Skeletal muscle satellite cell (primary cell): ENCODE measurements around the gene NAALADL2.

ENCODE experiments used
- H3K27me3 ChIP-seq: 2 replicates; pipeline ENCODE4 v1.7.0; 2013; ENCODE audit warnings: low read length; ENCODE audit not compliant: control insufficient read depth, insufficient read depth
- H3K36me3 ChIP-seq: 2 replicates; pipeline ENCODE4 v1.7.0; 2013; ENCODE audit warnings: mild to moderate bottlenecking, control low read depth, low read length; ENCODE audit not compliant: insufficient read depth
- H3K4me1 ChIP-seq: 2 replicates; pipeline ENCODE4 v1.7.0; 2013; ENCODE audit warnings: low read length; ENCODE audit not compliant: control insufficient read depth, insufficient read depth
- H3K4me2 ChIP-seq: 2 replicates; pipeline ENCODE4 v1.7.0; 2013; ENCODE audit warnings: mild to moderate bottlenecking, low read length
- H3K4me3 ChIP-seq: 2 replicates; pipeline ENCODE4 v1.7.0; 2013; ENCODE audit warnings: low read length
- H3K9ac ChIP-seq: 2 replicates; pipeline ENCODE4 v1.7.0; 2013; ENCODE audit warnings: mild to moderate bottlenecking, low read depth, low read length, moderate library complexity
- H3K9me3 ChIP-seq: replicated peaks from 2 replicates; pipeline ENCODE4 v1.7.0; 2013; ENCODE audit warnings: mild to moderate bottlenecking, control low read depth, low read length

Gene NAALADL2

DNA sequence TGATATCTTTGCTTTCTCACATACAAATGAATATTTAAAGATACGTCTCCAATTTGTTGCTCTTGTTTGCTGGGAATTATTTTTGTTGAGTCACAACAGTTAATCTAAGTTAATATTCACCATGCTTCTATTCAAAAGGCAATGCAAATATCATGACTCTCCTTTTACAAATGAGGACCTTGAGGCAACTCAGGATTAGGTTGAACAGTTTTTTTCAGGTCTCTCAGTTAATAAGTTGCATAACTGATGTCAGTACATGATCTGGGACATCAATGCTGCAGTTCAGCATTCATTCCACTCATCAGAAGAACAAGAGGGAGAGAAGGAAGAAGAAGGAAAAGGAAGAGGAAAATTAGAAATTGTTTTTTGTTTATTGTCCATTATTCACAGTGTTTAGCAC lies 781 bp upstream of the NAALADL2 start:
- H3K27me3 ChIP-seq, result no peaks in the 10 kb centered on the region
- no peaks in the 10 kb centered on the region for H3K9me3 ChIP-seq
- no peak overlapping the region for H3K9ac ChIP-seq
- H3K4me2 ChIP-seq, result no peak overlapping the region
- no peaks in the 10 kb centered on the region for H3K36me3 ChIP-seq
- no peak overlapping the region for H3K4me3 ChIP-seq
- H3K4me1 ChIP-seq, result no peaks in the 10 kb centered on the region

DNA sequence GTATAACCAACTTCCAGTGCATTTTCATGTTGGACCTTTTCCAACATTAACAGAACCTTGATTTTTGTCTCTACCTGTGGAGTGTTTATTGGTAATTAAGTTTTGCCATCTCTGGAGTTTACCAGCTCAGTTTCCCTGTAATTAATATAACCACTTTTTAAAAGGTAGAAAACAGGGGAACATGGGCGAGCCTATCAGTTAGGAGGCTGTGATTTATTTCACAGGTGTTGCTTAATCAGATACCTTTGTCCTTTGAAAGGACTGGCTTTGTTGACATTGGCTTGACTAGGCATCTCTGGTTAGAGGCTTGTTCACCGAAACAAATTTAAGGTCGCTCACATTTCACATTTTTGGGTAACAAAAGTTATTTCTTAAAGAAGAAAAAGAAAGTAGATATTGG lies 622 bp downstream of the NAALADL2 start:
- no peaks in the 10 kb centered on the region for H3K9me3 ChIP-seq
- no peaks in the 10 kb centered on the region for H3K4me1 ChIP-seq
- H3K9ac ChIP-seq, result no peak overlapping the region
- H3K4me2 ChIP-seq, result no peak overlapping the region
- no peaks in the 10 kb centered on the region for H3K36me3 ChIP-seq
- H3K4me3 ChIP-seq, result no peak overlapping the region
- no peaks in the 10 kb centered on the region for H3K27me3 ChIP-seq

DNA sequence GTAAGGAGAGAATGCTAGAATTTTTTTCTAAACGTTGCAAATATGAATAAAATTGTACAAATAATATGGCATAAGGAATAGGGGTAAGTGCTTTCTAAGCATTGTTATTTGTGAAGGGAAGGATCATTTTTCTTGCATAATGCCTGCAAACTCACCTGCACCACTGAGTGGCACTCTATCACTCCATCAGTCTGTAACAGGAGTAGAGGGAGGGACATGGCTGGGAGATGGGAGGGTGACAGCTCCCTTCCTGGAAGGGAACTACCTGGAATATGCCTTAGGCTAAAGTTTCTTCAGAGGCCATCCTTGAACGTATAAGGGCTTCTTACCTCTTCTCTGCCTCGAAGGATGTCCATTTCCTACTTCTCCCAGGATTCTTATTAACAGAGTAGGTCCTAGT lies 3.0 kb downstream of the NAALADL2 start:
- Histone ChIP-seq H3K36me3 (no peaks in the 10 kb centered on the region), H3K9me3 (no peaks in the 10 kb centered on the region), H3K4me2 (no peak overlapping the region), H3K9ac (no peak overlapping the region), H3K4me1 (no peaks in the 10 kb centered on the region), H3K4me3 (no peak overlapping the region), H3K27me3 (no peaks in the 10 kb centered on the region)

DNA sequence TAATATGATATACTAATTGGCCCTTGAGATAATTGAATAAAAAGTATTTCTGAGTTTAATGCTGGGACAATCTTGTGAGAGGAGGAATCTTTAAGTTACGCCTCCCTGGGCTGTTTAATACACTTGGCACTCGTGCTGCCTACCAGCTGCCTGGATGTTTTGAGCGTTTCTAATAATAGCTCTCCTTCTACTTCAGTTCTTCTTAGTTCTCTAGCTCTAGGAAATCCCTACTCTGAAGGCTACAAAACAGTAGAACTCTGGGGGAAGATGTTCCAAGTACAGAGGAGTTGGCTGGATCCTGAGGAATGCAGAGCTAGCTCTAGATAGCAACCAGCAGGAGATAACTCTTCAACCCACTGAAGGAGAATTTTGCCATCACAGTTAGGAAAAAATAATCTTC lies 3.5 kb downstream of the NAALADL2 start:
- Histone ChIP-seq H3K9ac (no peak overlapping the region), H3K27me3 (no peaks in the 10 kb centered on the region), H3K4me1 (no peaks in the 10 kb centered on the region), H3K9me3 (no peaks in the 10 kb centered on the region), H3K4me3 (no peak overlapping the region), H3K4me2 (no peak overlapping the region), H3K36me3 (no peaks in the 10 kb centered on the region)

DNA sequence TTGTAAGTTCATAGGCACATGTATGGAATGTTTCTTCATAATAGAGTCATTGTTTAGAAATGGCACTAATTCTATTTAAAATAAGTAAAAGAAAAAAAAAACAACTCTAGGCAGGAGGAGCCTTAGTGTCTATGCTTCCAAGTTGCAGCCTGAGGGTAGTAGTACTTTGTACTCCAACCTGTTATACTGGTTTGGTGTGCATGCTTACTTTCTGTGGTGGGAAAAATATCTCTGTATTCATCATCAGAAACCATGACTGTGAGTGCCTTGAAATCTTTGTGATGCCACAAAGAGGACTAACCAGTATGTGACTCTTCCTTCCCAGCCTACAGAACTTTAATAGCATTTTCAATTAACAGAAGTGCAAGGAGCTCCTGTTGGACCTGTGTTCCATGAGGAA lies 4.4 kb downstream of the NAALADL2 start:
- Histone ChIP-seq H3K4me3 (no peak overlapping the region), H3K9me3 (no peaks in the 10 kb centered on the region), H3K36me3 (no peaks in the 10 kb centered on the region)

DNA sequence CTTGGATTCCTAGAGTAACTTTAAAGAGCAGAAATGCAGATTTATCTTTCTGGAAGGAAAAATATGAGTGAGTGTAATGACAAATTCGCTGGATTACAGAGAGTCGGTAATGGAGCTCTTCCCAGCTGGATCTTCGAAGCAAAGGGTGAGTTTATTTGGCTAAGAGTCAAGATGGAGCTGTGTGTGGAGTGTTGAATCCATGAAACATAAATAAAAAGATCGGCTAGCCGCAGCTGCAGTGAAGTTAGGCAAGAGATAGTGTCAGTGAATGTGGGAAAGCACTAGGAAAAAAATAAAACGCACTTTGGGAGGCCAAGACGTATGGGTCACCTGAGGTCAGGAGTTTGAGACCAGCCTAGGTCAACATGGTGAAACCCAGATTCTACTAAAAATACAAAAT lies 10.3 kb downstream of the NAALADL2 start:
- Histone ChIP-seq H3K4me3 (no peak overlapping the region), H3K4me2 (no peak overlapping the region), H3K36me3 (no peaks in the 10 kb centered on the region), H3K4me1 (no peaks in the 10 kb centered on the region), H3K9me3 (no peaks in the 10 kb centered on the region), H3K27me3 (no peaks in the 10 kb centered on the region), H3K9ac (no peak overlapping the region)

More for the DNA sequence above, 4.4 kb downstream of the NAALADL2 start:
- no peaks in the 10 kb centered on the region for H3K27me3 ChIP-seq
- H3K9ac ChIP-seq, result no peak overlapping the region
- H3K4me1 ChIP-seq, result no peaks in the 10 kb centered on the region
- H3K4me2 ChIP-seq, result no peak overlapping the region

DNA sequence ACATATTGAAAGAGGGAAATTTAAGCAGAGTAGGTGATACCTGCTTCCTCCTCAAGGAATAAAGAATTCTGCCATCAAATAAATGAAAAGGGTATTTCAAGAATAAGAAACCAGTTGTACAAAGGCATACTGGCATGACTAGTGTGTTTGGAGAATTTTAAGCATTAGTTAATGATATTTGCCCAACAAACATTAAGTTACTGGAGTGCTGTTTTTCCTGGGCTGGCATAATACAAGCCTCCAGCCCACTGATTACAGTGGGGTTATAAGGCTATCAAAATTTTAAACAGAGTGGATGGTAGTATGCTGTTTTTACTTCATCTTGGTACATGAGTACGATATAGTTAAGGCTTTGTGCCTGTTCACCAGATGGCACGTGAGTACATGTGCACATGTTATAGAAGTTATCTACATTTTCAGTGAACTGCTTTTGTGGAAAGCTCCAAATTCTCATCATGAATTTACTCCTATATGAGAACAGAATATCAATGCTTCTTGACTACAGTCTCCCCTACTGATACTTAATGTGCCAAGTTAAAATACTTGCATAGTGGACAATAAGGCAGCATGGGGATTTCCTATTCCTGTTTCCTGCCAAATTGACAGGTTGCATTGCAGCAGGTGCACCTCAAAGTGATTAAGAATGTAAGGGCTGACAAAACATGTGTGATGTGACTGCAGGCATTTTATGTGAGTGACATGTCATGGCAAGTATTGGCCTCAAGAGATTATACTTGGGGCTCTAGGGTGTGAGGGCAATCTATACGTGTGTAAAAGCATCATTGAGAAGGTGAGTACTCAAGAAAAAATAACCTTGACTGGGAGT lies 14.9 kb downstream of the NAALADL2 start:
- no peaks in the 10 kb centered on the region for H3K27me3 ChIP-seq
- H3K36me3 ChIP-seq, result no peaks in the 10 kb centered on the region
- H3K4me3 ChIP-seq, result no peak overlapping the region
- no peak overlapping the region for H3K4me2 ChIP-seq
- no peak overlapping the region for H3K9ac ChIP-seq
- no peaks in the 10 kb centered on the region for H3K9me3 ChIP-seq
- H3K4me1 ChIP-seq, result no peaks in the 10 kb centered on the region

DNA sequence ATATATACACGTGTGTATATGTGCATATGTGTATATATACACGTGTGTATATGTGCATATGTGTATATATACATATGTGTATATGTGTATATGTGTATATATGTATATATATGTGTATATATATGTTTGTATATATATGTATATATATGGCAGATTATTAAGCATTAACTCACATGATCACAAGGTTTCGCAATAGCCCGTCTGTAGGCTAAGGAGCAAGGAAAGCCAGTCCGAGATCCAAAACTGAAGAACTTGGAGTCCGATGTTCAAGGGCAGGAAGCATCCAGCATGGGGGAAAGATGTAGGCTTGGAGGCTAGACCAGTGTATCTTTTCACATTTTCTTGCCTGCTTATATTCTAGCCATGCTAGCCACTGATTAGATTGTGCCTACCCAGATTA lies 23.7 kb downstream of the NAALADL2 start:
- no peak overlapping the region for H3K4me3 ChIP-seq
- no peaks in the 10 kb centered on the region for H3K27me3 ChIP-seq
- H3K9me3 ChIP-seq, result no peaks in the 10 kb centered on the region
- H3K4me1 ChIP-seq, result no peaks in the 10 kb centered on the region
- no peaks in the 10 kb centered on the region for H3K36me3 ChIP-seq
- no peak overlapping the region for H3K9ac ChIP-seq
- H3K4me2 ChIP-seq, result no peak overlapping the region

DNA sequence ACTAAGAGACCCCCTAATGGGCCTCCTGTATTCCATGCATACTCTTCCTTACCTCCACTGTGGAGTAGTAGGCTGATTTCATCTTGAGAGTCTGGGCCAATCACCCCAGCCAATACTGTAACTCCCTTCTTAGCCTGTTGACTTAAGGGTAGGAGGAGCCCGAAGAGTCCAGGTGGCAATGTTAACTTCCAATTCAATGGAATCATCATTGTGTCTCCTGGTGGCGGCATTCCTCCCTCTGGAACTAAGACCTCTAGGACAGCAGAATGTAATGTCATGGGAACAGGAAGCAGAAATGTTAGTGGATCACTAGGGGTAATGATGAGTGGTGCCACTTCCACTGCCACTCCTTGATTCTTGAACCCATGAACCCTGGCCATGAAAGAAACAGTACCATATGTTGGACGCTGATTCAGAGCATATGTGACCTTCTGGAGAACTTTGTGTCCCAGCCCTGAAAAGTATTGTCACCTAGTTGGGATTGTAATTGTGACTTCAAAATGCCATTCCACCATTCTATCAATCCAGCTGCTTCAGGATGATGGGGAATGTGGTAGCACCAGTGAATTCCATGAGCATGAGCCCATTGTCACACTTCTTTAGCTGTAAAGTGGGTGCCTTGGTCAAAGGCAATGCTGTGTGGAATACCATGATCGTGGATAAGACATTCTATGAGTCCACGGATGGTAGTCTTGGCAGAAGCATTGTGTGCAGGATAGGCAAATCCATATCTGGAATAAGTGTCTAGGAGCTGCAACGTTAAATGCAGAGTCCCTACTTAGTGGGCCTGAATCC lies 24.9 kb downstream of the NAALADL2 start:
- Histone ChIP-seq H3K4me3 (no peak overlapping the region), H3K27me3 (no peaks in the 10 kb centered on the region), H3K9me3 (no peaks in the 10 kb centered on the region), H3K36me3 (no peaks in the 10 kb centered on the region), H3K4me2 (no peak overlapping the region), H3K4me1 (no peaks in the 10 kb centered on the region), H3K9ac (no peak overlapping the region)

DNA sequence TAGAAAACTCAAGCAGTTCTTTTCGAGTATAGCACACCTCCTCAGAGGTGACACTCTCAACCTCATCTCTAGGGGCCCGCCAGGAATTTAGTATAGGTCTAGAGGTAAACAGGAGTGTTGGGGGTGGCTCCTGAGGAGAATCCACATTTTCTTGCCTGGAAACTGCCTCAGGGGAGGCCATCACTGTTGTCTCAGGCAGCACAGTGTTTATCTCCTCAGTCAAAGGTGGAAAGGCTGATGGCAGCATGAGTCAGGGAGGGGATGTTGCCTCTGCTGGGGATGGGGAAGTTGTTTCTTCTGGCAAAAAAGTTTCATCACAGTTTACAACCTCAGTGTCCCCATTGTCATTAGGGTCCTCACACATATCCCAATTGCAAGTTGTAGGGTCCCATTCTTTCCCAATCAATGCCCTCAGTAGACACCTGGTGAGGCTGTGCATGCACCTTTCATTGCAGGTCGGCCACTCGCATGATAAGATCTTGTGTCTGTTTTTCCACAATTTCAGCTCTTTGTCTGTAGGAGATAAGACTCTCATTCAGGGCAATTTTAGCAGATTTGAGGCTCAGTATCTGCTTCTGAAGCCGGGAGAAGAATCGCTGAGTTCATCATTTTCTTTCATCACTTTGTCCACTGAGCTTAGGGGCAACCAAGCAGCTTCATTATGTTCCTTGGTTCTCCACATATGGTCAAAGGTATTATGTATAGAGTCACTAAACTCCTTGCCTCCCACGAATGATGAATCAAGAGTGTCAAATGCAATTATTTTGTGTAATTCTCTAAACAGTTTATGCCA lies 25.8 kb downstream of the NAALADL2 start:
- H3K4me2 ChIP-seq, result no peak overlapping the region
- no peaks in the 10 kb centered on the region for H3K4me1 ChIP-seq
- H3K4me3 ChIP-seq, result no peak overlapping the region
- no peaks in the 10 kb centered on the region for H3K9me3 ChIP-seq
- no peak overlapping the region for H3K9ac ChIP-seq
- no peaks in the 10 kb centered on the region for H3K27me3 ChIP-seq
- no peaks in the 10 kb centered on the region for H3K36me3 ChIP-seq

DNA sequence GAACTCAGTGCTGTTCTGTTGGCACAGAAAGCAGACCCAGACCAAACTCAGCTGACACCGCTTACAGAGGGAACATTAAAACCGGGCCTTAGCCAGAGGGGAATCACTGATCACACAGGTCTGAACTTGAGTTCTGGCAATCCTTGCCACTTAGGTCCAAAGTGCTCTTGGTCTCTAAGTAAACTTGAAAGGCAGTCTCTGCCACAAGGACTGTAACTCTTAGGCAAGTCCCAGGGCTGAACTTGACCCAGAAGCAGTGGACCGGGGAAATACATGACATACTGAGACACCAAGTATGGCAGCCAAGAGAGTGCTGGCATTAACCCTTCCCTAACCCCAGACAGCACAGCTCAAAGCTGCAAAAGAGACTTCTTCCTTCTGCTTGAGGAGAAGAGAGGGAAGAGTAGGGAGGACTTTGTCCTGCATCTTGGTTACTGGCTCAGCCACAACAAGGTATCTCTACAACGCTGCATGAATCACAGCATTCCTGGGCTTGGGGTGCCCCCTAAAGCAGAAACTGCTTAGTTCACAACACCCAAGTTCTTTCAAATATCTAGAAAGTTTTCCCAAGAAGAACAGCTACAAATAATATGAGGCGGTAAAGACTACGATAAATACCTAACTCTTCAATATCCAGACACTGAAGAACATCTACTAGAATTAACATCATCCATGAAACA lies 32.5 kb downstream of the NAALADL2 start:
- H3K27me3 ChIP-seq, result no peaks in the 10 kb centered on the region
- H3K4me3 ChIP-seq, result no peak overlapping the region
- no peak overlapping the region for H3K4me2 ChIP-seq
- no peaks in the 10 kb centered on the region for H3K9me3 ChIP-seq
- no peaks in the 10 kb centered on the region for H3K4me1 ChIP-seq
- H3K36me3 ChIP-seq, result no peaks in the 10 kb centered on the region
- H3K9ac ChIP-seq, result no peak overlapping the region
